CD14-positive monocyte (primary cell): Measurements from ENCODE around the gene MAN1C1. TPM values are rescaled to one million over a fixed set of nuclear protein-coding genes. Genes with fewer than 3 reads are reported as not detected.

Experiments
- DNase-seq, 3 donors: peaks; one replicate each; pipeline ENCODE4 v3.0.0-alpha.2; 2011 to 2022
- H2AFZ ChIP-seq: 2 replicates; pipeline ENCODE4 v1.6.0; 2012; ENCODE audit warnings: mild to moderate bottlenecking, low read depth, low read length, inconsistent platforms; ENCODE audit not compliant: insufficient read depth, poor library complexity, severe bottlenecking
- H3K27ac ChIP-seq, 2 donors: 1 replicate in 1 of 2; 2 replicates in 1 of 2; pipeline ENCODE4 v1.5.1; 2012 to 2013; ENCODE audit warnings: low read length in 2 of 2, control low read depth in 1 of 2, inconsistent platforms in 1 of 2, low read depth in 1 of 2, mild to moderate bottlenecking in 1 of 2
- H3K27me3 ChIP-seq, 2 donors: one replicate each; pipeline versions ENCODE4 v1.6.0 to v1.6.1; 2011 to 2013; ENCODE audit warnings: low read length in 2 of 2; ENCODE audit not compliant: control insufficient read depth in 2 of 2, insufficient read depth in 2 of 2
- H3K36me3 ChIP-seq, 2 donors: replicated peaks in 1 of 2; 1 replicate in 1 of 2; 2 replicates in 1 of 2; pipeline versions ENCODE4 v1.5.1 to v1.6.1; 2012 to 2013; ENCODE audit warnings: low read length in 2 of 2, control low read depth in 1 of 2, inconsistent platforms in 1 of 2, mild to moderate bottlenecking in 1 of 2; ENCODE audit not compliant: insufficient read depth in 2 of 2, control insufficient read depth in 1 of 2
- H3K4me1 ChIP-seq, 2 donors: 1 replicate in 1 of 2; 2 replicates in 1 of 2; pipeline versions ENCODE4 v1.5.1 to v1.6.1; 2012 to 2013; ENCODE audit warnings: low read length in 2 of 2, control low read depth in 1 of 2, inconsistent platforms in 1 of 2, mild to moderate bottlenecking in 1 of 2, moderate library complexity in 1 of 2; ENCODE audit not compliant: insufficient read depth in 2 of 2, control insufficient read depth in 1 of 2
- H3K4me2 ChIP-seq: replicated peaks from 2 replicates; pipeline ENCODE3; 2012; ENCODE audit warnings: low read length, moderate library complexity, mild to moderate bottlenecking; ENCODE audit not compliant: poor library complexity, severe bottlenecking; ENCODE audit errors: extremely low read depth
- H3K4me3 ChIP-seq, 3 experiments: fragments of 200-600 bp in 1 of 3; sonication (generic) in 1 of 3; replicated peaks in 1 of 3; 1 replicate in 2 of 3; 2 replicates in 1 of 3; pipeline ENCODE4 v1.5.1; 2011 to 2013; ENCODE audit warnings: low read length in 3 of 3, mild to moderate bottlenecking in 3 of 3, control low read depth in 2 of 3, low read depth in 2 of 3, inconsistent platforms in 1 of 3, moderate library complexity in 1 of 3
- H3K79me2 ChIP-seq: 2 replicates; pipeline ENCODE4 v1.6.0; 2012; ENCODE audit warnings: mild to moderate bottlenecking, control low read depth, inconsistent platforms, low read length, moderate library complexity; ENCODE audit not compliant: insufficient read depth
- H3K9ac ChIP-seq: 2 replicates; pipeline ENCODE4 v1.6.0; 2017; ENCODE audit warnings: low read length, mild to moderate bottlenecking; ENCODE audit not compliant: insufficient read depth, poor library complexity, severe bottlenecking
- H3K9me3 ChIP-seq, 2 donors: replicated peaks in 1 of 2; 1 replicate in 1 of 2; 2 replicates in 1 of 2; pipeline versions ENCODE4 v1.5.1 to v1.6.1; 2012 to 2013; ENCODE audit warnings: low read length in 2 of 2, control low read depth in 1 of 2; ENCODE audit not compliant: control insufficient read depth in 1 of 2, insufficient read depth in 1 of 2
- H4K20me1 ChIP-seq: 2 replicates; pipeline ENCODE4 v1.6.0; 2012; ENCODE audit warnings: mild to moderate bottlenecking, low read length, control low read depth, moderate library complexity; ENCODE audit not compliant: insufficient read depth
- H3K27ac Mint-ChIP-seq, 7 donors: one replicate each; pipeline ENCODE4 v1.8.0; 2020; ENCODE audit warnings: mild to moderate bottlenecking in 7 of 7, mixed read lengths in 7 of 7, moderate library complexity in 6 of 7, inconsistent platforms in 2 of 7
- H3K27me3 Mint-ChIP-seq, 3 donors: one replicate each; pipeline ENCODE4 v1.8.0; 2021 to 2022; ENCODE audit warnings: low read depth in 3 of 3, mild to moderate bottlenecking in 3 of 3, mixed read lengths in 3 of 3, moderate library complexity in 3 of 3, inconsistent platforms in 1 of 3
- H3K36me3 Mint-ChIP-seq, 2 donors: one replicate each; pipeline ENCODE4 v1.8.0; 2020; ENCODE audit warnings: mixed read lengths in 2 of 2, inconsistent platforms in 1 of 2, mild to moderate bottlenecking in 1 of 2
- H3K4me1 Mint-ChIP-seq: one replicate; pipeline ENCODE4 v1.8.0; 2020; ENCODE audit warnings: mild to moderate bottlenecking, mixed read lengths
- H3K4me3 Mint-ChIP-seq, 2 donors: one replicate each; pipeline ENCODE4 v1.8.0; 2020; ENCODE audit warnings: mild to moderate bottlenecking in 2 of 2, mixed read lengths in 2 of 2, moderate library complexity in 1 of 2
- H3K9me3 Mint-ChIP-seq, 7 donors: one replicate each; pipeline ENCODE4 v1.8.0; 2020 to 2022; ENCODE audit warnings: mixed read lengths in 7 of 7, mild to moderate bottlenecking in 6 of 7, moderate library complexity in 6 of 7, inconsistent platforms in 2 of 7
- CTCF ChIP-seq: fragments of 200-600 bp; IDR thresholded peaks from one replicate; pipeline ENCODE4 v1.8.0; 2022; ENCODE audit warnings: antibody characterized with exemption, mild to moderate bottlenecking
- WGBS: methylation state at CpG from one replicate; pipeline ENCODE4 v1.1.5; 2013; ENCODE audit warnings: missing lambda C conversion rate; ENCODE audit not compliant: insufficient coverage; 5-methylcytosine and 5-hydroxymethylcytosine counted together
- intact Hi-C, 2 donors: fragments of 100-400 bp; cut with micrococcal nuclease; formaldehyde crosslinking; loops; one replicate each; pipeline versions ENCODE4 v1.15.0 to v1.15.1; 2023
- polyA plus RNA-seq, 3 donors: library from polyadenylated mRNA; depleted of rRNA in 1 of 3; unstranded in 2 of 3; stranded (reverse) in 1 of 3; fragments of 300-500 nt in 2 of 3; fragments of >200 nt in 1 of 3; fragmentation: Illumina TruSeq in 2 of 3; gene quantifications; 1 replicate in 2 of 3; 2 replicates in 1 of 3; pipeline ENCODE4 v1.2.3, GENCODE V29; 2012 to 2021

MAN1C1 gene
- polyA plus RNA-seq, 3 donors: 1.2 to 7.2 (median 1.7) TPM

GRCh38 chr1:25817840-25818501, 201.4 kb downstream of the MAN1C1 start:
- no peak overlapping the region for H3K4me3 ChIP-seq
- H3K27me3 ChIP-seq: no peaks in the 10 kb centered on the region
- H3K4me2 ChIP-seq: no peak overlapping the region
- H3K36me3 ChIP-seq: peaks cover 23 to 32% of the 10 kb centered on the region in 2 donors
- H3K27ac ChIP-seq: no peak overlapping the region
- H3K79me2 ChIP-seq: peaks cover 31% of the 10 kb centered on the region
- peaks cover 34% of the 10 kb centered on the region for H3K4me1 Mint-ChIP-seq
- peaks cover 0 to 4% (median 2%) of the 10 kb centered on the region in 3 donors for H3K27me3 Mint-ChIP-seq
- no peak overlapping the region for H2AFZ ChIP-seq
- TF ChIP-seq CTCF: no peak
- peak overlapping the region in 4 of 7 donors; percentile 44 to 78 (median 56) for H3K27ac Mint-ChIP-seq
- H3K4me3 Mint-ChIP-seq: no peak overlapping the region
- H3K4me1 ChIP-seq: peaks cover 20 to 33% of the 10 kb centered on the region in 2 donors
- intact Hi-C loops: no loop called here
- 88% methylated on average over 2 of the region's 8 CpGs for WGBS
- no peak for DNase-seq
- peaks cover 33 to 42% of the 10 kb centered on the region in 2 donors for H3K36me3 Mint-ChIP-seq
- H3K9ac ChIP-seq: no peak overlapping the region
- peaks cover 0 to 2% (median 0%) of the 10 kb centered on the region in 7 donors for H3K9me3 Mint-ChIP-seq
- no peaks in the 10 kb centered on the region for H3K9me3 ChIP-seq
- peaks cover 18% of the 10 kb centered on the region for H4K20me1 ChIP-seq

GRCh38 chr1:25818569-25818968, 202.0 kb downstream of the MAN1C1 start:
- intact Hi-C loops: no loop called here
- H3K27ac ChIP-seq: no peak overlapping the region

More at GRCh38 chr1:25818569-25818968, 202.0 kb downstream of the MAN1C1 start:
- H3K27ac Mint-ChIP-seq: peak overlapping the region in 1 of 7 donors; percentile 28
- H3K36me3 Mint-ChIP-seq: peaks cover 31 to 42% of the 10 kb centered on the region in 2 donors
- Histone ChIP-seq H3K4me3 (peak overlapping the region in 1 of 3 experiments; percentile 93), H3K4me2 (peak overlapping the region; percentile 99), H3K27me3 (no peaks in the 10 kb centered on the region), H3K4me1 (peaks cover 20 to 33% of the 10 kb centered on the region in 2 donors), H4K20me1 (peaks cover 22% of the 10 kb centered on the region), H2AFZ (no peak overlapping the region), H3K79me2 (peaks cover 37% of the 10 kb centered on the region), H3K9ac (no peak overlapping the region), H3K36me3 (peaks cover 25 to 31% of the 10 kb centered on the region in 2 donors), H3K9me3 (no peaks in the 10 kb centered on the region)
- H3K4me3 Mint-ChIP-seq: peak overlapping the region in 1 of 2 donors; percentile 11
- WGBS: 100% methylated on average over 1 of the region's 6 CpGs
- H3K9me3 Mint-ChIP-seq: peaks cover 0 to 2% (median 0%) of the 10 kb centered on the region in 7 donors
- no peak for DNase-seq
- H3K4me1 Mint-ChIP-seq: peaks cover 34% of the 10 kb centered on the region
- peaks cover 0 to 4% (median 3%) of the 10 kb centered on the region in 3 donors for H3K27me3 Mint-ChIP-seq
- no peak for TF ChIP-seq CTCF
